ENCODE data around the gene C2CD2L. TPM values are rescaled to one million over a fixed set of nuclear protein-coding genes. Genes with fewer than 3 reads are reported as not detected.

C2CD2L gene
- total and polyA plus RNA-seq, 2 of the 13 experiments (the other 11 are each of a cell fraction or from before 2014, with no cell fraction given): 3.7 to 5.5 TPM

DNA sequence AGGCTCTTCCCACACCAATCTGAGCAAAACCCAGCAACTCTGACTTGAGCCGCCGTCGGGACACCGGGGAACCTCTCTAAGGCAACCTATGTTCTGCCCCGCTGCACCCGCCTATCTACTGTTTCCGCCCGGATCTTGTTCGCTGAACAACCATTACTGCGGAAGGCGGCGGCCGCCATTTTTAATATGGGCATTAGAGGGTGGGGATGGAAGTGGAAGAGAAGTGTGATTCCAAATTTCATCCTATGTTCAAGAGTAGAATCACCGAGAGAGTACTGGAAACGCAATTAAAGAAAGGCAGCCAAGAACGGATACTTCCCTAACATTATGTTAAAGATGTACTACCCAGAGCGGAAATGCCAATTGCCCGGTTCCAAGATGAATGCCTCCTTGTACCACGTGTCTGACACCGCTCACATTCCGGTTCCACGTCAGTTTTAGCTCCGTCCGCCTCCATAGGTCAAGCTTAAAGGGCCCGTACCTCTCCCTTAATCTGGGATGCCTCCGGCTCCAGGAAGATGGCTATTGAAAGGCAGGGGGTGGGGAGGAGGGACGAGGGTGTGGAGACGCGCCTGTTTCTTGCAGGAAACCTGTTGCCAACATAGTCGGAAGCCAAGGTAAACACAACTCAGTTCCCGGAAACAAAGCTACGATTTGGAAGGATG, 5.3 kb upstream of the C2CD2L start, which contains the start of gene DPAGT1 (continued):
- TF ChIP-seq IKZF4 (CRISPR knock-in tag; IDR thresholded peaks at IDR 0.05; ENCODE audit: borderline replicate concordance, low read depth, not compliant biosample characterization) (no peak), NKX3-1 (CRISPR knock-in tag; IDR thresholded peaks at IDR 0.05) (no peak), ZBTB3 (CRISPR knock-in tag; IDR thresholded peaks at IDR 0.05; ENCODE audit: borderline replicate concordance, low read depth) (no peak), CREM (IDR thresholded peaks at IDR 0.05) (peak; percentile 93), CREM (CRISPR knock-in tag; IDR thresholded peaks at IDR 0.05) (no peak), SRSF4 (IDR thresholded peaks at IDR 0.05; ENCODE audit: low read depth, low read length, poor library complexity, severe bottlenecking) (no peak), ZNF792 (CRISPR knock-in tag; IDR thresholded peaks at IDR 0.05) (peak; percentile 40; the same call in 1 of the 2 replicates), ZNF317 (CRISPR knock-in tag; IDR thresholded peaks at IDR 0.05) (no peak), MEIS1 (CRISPR knock-in tag; IDR thresholded peaks at IDR 0.05; ENCODE audit: borderline replicate concordance) (no peak), ZNF703 (CRISPR knock-in tag; IDR thresholded peaks at IDR 0.05; ENCODE audit: borderline replicate concordance) (no peak), CTCF (CRISPR knock-in tag; IDR thresholded peaks at IDR 0.05) (no peak), ZC3H13 (CRISPR knock-in tag; IDR thresholded peaks at IDR 0.05) (0 out of 2 replicates have a peak, but pooled peaks have one; percentile 0), ZNF589 (CRISPR knock-in tag; conservative IDR thresholded peaks at IDR 0.05) (no peak), ZNF883 (CRISPR knock-in tag; IDR thresholded peaks at IDR 0.05; ENCODE audit: not compliant biosample characterization) (no peak), GTF2F1 (IDR thresholded peaks at IDR 0.05; ENCODE audit: low read length) (no peak), U2AF2 (IDR thresholded peaks at IDR 0.05; ENCODE audit: low read depth, low read length) (no peak), NCOA1 (CRISPR knock-in tag; IDR thresholded peaks at IDR 0.05) (no peak), ZNF550 (CRISPR knock-in tag; IDR thresholded peaks at IDR 0.05; ENCODE audit: borderline replicate concordance) (no peak), YEATS2 (CRISPR knock-in tag; IDR thresholded peaks at IDR 0.05; ENCODE audit: borderline replicate concordance) (peak; percentile 77; the same call in 1 of the 2 replicates), ARNTL (CRISPR knock-in tag; IDR thresholded peaks at IDR 0.05) (no peak), ZNF354B (CRISPR knock-in tag; IDR thresholded peaks at IDR 0.05) (peak; percentile 32; the same call in 1 of the 2 replicates), SP5 (CRISPR knock-in tag; IDR thresholded peaks at IDR 0.05; ENCODE audit: borderline replicate concordance, low read depth) (0 out of 2 replicates have a peak, but pooled peaks have one; percentile 41), ZEB1 (IDR thresholded peaks at IDR 0.05; ENCODE audit: insufficient replicate concordance, low read depth) (peak; percentile 67), RFX3 (CRISPR knock-in tag; IDR thresholded peaks at IDR 0.05) (no peak)
- TF ChIP-seq, protein P1, sequence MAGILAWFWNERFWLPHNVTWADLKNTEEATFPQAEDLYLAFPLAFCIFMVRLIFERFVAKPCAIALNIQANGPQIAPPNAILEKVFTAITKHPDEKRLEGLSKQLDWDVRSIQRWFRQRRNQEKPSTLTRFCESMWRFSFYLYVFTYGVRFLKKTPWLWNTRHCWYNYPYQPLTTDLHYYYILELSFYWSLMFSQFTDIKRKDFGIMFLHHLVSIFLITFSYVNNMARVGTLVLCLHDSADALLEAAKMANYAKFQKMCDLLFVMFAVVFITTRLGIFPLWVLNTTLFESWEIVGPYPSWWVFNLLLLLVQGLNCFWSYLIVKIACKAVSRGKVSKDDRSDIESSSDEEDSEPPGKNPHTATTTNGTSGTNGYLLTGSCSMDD (CRISPR knock-in tag; IDR thresholded peaks at IDR 0.05): no peak
- TF ChIP-seq, protein P2, sequence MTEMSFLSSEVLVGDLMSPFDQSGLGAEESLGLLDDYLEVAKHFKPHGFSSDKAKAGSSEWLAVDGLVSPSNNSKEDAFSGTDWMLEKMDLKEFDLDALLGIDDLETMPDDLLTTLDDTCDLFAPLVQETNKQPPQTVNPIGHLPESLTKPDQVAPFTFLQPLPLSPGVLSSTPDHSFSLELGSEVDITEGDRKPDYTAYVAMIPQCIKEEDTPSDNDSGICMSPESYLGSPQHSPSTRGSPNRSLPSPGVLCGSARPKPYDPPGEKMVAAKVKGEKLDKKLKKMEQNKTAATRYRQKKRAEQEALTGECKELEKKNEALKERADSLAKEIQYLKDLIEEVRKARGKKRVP (CRISPR knock-in tag; IDR thresholded peaks at IDR 0.05): no peak
- TF ChIP-seq, protein P3, sequence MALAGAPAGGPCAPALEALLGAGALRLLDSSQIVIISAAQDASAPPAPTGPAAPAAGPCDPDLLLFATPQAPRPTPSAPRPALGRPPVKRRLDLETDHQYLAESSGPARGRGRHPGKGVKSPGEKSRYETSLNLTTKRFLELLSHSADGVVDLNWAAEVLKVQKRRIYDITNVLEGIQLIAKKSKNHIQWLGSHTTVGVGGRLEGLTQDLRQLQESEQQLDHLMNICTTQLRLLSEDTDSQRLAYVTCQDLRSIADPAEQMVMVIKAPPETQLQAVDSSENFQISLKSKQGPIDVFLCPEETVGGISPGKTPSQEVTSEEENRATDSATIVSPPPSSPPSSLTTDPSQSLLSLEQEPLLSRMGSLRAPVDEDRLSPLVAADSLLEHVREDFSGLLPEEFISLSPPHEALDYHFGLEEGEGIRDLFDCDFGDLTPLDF (CRISPR knock-in tag; IDR thresholded peaks at IDR 0.05): no peak

Measured in HepG2 (cell line).